ENCODE data around the gene LILRB5. TPM values are rescaled to one million over a fixed set of nuclear protein-coding genes. Genes with fewer than 3 reads are reported as not detected.

Gene LILRB5
- total and polyA plus RNA-seq, 2 of the 8 experiments (the other 6 are each of a cell fraction or from before 2014, with no cell fraction given), result 0.05 TPM; not detected in 1

DNA sequence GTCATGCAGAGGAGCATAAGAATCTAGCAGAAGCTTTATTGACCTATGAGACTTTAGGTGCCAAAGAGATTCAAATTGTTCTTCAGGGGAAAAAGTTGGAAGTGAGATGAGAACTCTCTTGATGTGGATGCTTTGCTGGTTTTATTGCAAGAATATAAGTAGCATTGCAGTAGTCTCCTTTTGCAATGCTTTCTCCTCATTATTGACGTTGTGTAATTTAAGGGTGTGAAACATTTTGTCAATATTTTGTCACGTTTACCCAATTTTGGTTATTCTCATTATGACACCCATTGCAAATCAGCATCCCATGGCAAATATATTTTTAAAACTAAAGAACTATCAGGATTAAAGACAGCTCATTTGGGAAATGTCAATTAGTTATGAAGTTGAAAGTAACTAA, 11.9 kb upstream of the LILRB5 start (continued):
- TF ChIP-seq CHD7 (IDR thresholded peaks at IDR 0.05; ENCODE audit: insufficient replicate concordance, low read length), result no peak
- TF ChIP-seq SAP30 (IDR thresholded peaks at IDR 0.05; ENCODE audit: insufficient read depth, insufficient replicate concordance, low read length), result no peak
- no peak for TF ChIP-seq ATF2 (IDR thresholded peaks at IDR 0.05; ENCODE audit: low read length)
- no peak for TF ChIP-seq CBX5 (IDR thresholded peaks at IDR 0.05; ENCODE audit: low read depth, low read length)
- no peak for TF ChIP-seq SRF (IDR thresholded peaks at IDR 0.05; ENCODE audit: low read depth, low read length)
- TF ChIP-seq ASH2L (IDR thresholded peaks at IDR 0.05; ENCODE audit: low read length), result no peak
- TF ChIP-seq JUND (IDR thresholded peaks at IDR 0.05; ENCODE audit: low read length), result no peak
- TF ChIP-seq EZH2 (IDR thresholded peaks at IDR 0.05; ENCODE audit: low read depth, low read length, severe bottlenecking), result no peak
- no peak for TF ChIP-seq CBX8 (IDR thresholded peaks at IDR 0.05; ENCODE audit: borderline replicate concordance, low read depth, low read length)
- TF ChIP-seq RFX5 (IDR thresholded peaks at IDR 0.05; ENCODE audit: borderline replicate concordance, low read depth, low read length), result no peak

Measured in H1 (cell line).